Measurements from ENCODE around the gene PAK4.

DNA sequence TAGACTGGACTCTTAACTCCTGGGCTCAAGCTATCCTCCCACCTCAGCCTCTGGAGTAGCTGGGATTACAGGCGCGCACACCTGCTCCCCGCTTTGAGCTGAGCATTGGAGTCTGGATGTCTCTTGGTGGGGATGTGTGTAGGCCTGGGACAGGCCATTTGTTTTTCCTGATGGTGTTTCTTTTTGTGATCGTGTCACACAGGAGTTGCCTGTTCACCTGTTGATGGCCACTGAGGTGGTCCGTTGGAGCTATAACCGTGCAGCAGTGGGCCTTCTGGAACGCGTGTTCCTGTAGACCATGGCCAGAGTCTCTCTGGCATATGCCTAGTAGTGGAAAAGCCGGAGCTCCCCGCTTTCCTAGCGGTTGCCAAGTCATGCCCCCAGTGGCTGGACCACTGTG lies 3.5 kb downstream of the PAK4 start:
- TF ChIP-seq RFX5 (IDR thresholded peaks at IDR 0.05; ENCODE audit: borderline replicate concordance, low read depth, low read length), result no peak
- TF ChIP-seq, protein P1, sequence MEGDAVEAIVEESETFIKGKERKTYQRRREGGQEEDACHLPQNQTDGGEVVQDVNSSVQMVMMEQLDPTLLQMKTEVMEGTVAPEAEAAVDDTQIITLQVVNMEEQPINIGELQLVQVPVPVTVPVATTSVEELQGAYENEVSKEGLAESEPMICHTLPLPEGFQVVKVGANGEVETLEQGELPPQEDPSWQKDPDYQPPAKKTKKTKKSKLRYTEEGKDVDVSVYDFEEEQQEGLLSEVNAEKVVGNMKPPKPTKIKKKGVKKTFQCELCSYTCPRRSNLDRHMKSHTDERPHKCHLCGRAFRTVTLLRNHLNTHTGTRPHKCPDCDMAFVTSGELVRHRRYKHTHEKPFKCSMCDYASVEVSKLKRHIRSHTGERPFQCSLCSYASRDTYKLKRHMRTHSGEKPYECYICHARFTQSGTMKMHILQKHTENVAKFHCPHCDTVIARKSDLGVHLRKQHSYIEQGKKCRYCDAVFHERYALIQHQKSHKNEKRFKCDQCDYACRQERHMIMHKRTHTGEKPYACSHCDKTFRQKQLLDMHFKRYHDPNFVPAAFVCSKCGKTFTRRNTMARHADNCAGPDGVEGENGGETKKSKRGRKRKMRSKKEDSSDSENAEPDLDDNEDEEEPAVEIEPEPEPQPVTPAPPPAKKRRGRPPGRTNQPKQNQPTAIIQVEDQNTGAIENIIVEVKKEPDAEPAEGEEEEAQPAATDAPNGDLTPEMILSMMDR (IDR thresholded peaks at IDR 0.05; ENCODE audit: control extremely low read depth in 1 of 3, insufficient read depth in 1 of 3, low read depth in 1 of 3, low read length in 3 of 3), result no peak
- no peak for TF ChIP-seq TAF1 (IDR thresholded peaks at IDR 0.05; ENCODE audit: low read depth, low read length)
- TF ChIP-seq MAFK (IDR thresholded peaks at IDR 0.05; ENCODE audit: low read depth, low read length), result no peak
- TF ChIP-seq EZH2 (IDR thresholded peaks at IDR 0.05; ENCODE audit: low read depth, low read length, severe bottlenecking), result no peak
- TF ChIP-seq SAP30 (IDR thresholded peaks at IDR 0.05; ENCODE audit: insufficient read depth, insufficient replicate concordance, low read length), result no peak
- no peak for TF ChIP-seq POLR2AphosphoS5 (IDR thresholded peaks at IDR 0.05; ENCODE audit: low read depth, low read length)
- no peak for TF ChIP-seq FOSL1 (IDR thresholded peaks at IDR 0.05; ENCODE audit: insufficient read depth, low read depth, low read length)
- TF ChIP-seq EP300 (IDR thresholded peaks at IDR 0.05; ENCODE audit: borderline replicate concordance in 1 of 2, low read depth in 2 of 2, low read length in 2 of 2), result no peak
- no peak for TF ChIP-seq SIN3A (conservative IDR thresholded peaks at IDR 0.05 in 1 of 2, IDR thresholded peaks at IDR 0.05 in 1 of 2; ENCODE audit: low read depth in 1 of 2, low read length in 2 of 2)
